HG03565 (cell line): ENCODE measurements around the gene TMEM255B.
"Not testable (repeated sequence)": the region's sequence is repeated elsewhere in the genome, so short reads cannot be mapped to it uniquely, and the experiment has no call there.

Experiments used
- ATAC-seq: cut with Tn5 transposase; IDR thresholded peaks from one replicate; pipeline ENCODE4 v1.9.1; 2021; ENCODE audit warnings: mild to moderate bottlenecking, moderate library complexity; ENCODE audit not compliant: unreplicated experiment

TMEM255B gene

DNA sequence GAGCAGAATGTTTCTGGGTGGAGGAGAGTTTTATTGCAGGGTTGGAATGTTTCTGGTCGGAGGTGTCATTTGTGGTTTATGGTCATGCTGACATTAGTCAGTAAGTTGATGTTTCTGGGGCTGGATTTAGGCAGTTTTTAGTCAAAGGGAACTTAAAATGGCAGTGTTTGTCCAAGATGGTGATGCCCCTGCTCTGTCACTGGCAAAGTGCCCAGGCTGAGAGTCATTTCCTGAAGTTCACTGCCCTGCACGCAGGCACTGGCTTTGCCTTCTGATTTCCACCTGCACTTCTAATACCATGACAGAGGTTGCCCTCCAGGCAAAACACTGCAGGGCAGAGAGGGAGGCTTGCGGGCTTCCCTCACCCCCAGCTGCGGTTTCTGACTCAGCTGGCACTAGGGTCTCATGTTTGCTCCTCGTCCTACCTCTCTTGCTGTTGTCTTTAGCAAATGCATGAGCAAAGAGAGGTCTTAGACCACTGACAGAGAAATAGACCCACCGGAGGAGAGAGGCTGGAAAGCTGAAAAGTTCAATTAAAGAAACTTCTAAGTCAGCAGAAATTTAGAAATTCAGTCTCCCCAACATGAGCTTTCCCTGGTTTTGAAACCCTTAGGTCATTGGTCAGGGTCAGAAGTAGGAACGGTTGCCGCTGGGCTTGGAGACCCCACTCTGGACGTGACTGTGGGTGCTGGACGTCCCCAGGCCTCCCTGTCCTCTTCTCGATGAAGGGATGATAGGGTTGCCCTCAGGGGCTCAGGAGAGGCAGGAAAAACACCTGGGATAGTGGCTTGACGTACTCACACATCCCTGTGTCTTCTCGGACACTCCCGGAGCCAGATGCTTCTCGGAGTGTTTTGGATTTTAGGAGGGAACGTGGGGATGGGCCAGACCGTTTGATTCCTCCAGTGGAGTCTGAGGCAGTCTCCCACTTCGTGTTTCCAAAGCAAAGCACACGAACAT, 26.3 kb downstream of the TMEM255B start:
- no peak for ATAC-seq

DNA sequence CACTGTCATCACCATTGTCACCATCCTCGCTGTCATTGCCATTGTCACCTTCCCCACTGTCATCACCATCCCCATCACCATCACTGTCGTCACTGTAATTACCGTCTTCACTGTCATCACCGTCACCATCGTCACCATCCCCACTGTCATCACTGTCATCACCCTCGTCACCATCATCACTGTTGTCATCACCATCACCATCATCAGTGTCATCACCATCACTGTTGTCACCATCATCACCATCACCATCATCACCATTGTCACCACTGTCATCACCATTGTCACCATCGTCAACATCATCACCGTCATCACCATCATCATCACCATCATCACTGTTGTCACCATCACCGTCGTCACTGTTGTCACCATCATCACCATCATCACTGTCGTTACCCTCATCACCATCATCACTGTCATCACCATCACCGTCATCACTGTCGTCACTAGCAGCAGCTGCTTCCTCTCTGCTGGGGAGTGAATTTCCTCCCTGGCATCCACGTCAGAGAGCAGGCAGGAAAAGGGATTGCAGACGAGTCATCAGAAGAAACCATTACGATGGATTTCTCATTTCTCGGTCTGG, 27.3 kb downstream of the TMEM255B start:
- no peak for ATAC-seq

DNA sequence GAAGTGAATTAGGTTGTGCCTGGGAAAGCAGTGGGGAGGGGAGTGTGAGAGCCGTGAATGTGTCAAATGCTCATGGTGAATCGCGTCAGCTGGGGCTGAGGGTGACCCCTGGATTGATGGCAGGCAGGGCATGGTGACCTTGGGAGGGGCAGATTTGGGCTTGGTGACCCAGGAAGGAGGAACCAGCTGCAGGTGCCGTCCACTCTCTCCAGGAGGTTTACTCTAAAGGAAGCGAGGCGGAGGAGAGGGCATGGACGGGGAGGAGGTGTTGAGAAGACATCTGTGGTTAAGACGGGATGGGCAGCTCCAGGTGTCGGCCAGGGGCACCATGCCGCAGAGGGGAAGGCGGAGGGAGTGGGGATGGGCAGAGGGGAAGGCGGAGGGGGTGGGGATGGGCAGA, 28.7 kb downstream of the TMEM255B start:
- no peak for ATAC-seq

DNA sequence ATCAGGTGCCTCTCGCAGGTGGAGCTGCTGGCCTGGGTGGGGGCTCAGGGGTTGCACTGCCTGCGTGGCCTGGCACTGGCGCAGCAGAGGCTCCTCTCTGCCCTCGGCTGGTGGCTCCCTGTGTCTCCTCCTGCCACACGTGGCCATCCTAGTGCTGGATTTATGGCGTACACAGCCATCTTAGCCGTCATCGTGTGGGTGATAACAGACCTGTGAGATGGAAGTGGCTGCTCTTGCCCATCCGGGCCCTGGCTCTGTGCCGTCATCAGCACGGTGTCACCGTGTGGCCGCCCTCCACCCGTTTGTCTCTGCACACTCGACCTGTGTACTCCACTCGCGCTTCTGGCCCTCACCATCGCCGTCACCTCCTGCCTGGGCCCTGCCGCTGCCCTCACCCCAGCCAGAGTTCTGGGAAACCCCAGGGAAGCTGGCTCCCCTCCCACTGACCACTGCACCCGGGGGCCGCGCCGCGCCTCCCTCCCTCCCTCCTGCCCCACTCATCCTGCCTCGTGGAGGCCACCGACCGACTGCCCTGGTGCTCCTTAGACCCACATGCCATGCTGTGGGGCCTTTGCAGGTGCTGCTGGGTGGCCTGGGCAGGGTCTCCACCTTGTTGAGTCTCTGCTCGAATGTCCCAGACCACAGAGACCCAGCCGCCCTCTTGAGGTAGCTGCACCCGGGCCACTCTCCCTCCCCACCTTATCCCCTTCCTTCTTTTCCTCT, 29.5 kb downstream of the TMEM255B start:
- no peak for ATAC-seq

DNA sequence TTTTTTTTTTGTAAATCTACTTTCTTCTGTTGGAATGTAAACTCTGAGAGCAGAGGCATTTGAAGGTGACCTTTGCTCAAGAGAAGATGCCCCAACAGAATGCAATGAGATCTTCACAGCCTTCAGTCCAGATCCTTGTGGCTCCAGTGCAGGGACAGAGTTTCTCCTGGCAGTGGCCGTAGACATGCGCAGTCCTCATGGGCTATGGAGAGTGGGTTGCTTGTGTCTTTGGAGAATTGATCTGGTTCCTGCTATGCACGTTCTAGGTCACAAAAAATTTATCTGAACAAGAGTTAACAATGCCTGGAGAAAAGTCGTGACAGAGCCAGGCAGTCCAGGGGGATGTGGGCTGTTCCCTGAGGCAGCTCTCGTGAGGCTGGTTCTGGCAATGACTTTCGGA, 30.1 kb downstream of the TMEM255B start:
- ATAC-seq: no peak

DNA sequence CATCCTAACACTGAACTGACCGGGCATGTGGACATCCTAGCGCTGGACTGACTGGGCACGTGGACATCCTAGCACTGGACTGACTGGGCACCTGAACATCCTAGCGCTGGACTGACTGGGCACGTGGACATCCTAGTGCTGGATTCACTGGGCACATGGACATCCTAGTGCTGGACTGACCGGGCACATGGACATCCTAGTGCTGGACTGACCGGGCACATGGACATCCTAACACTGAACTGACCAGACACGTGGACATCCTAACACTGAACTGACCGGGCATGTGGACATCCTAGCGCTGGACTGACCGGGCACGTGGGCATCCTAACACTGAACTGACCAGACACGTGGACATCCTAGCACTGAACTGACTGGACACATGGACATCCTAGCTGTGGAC, 30.9 kb downstream of the TMEM255B start:
- not testable (repeated sequence) for ATAC-seq

DNA sequence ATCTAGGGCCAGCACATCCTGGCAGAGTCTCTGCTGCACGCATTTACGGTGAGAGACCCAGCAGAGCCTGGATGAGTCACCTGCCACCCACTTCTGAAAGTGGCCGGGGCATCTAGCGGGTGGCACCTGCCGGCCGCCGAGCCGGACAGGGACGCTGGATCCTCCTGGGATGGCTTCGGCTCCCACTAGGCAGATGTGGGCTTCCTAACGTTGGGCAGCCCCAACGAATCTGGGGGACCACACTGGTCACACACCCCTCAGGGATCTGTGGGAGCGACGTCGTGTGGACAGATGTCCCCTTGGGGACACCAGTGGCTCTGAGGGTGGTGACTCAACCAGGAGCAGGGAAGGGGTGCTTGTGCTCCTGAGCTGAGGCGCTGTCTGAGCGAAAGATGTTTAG, 32.2 kb downstream of the TMEM255B start:
- no peak for ATAC-seq

DNA sequence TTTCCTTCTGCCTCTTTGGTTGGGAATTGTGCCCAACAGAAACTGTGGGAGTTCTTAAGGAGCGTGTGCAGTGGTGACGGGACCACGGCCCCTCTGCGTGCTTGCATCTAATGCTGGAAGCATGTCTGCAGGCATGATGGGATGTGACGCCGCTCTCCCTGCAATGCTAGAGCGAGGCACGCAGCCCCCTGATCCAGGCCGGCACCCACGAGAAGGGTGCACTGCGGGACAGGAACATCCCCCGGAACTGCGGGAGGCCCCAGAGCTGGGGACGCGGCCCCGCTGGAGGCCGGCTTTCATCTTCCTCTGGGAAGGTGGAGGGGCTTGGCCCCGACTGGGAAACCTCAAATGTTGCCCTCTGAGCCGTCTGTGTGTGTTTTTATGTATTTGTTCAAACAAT, 32.7 kb downstream of the TMEM255B start:
- no peak for ATAC-seq

DNA sequence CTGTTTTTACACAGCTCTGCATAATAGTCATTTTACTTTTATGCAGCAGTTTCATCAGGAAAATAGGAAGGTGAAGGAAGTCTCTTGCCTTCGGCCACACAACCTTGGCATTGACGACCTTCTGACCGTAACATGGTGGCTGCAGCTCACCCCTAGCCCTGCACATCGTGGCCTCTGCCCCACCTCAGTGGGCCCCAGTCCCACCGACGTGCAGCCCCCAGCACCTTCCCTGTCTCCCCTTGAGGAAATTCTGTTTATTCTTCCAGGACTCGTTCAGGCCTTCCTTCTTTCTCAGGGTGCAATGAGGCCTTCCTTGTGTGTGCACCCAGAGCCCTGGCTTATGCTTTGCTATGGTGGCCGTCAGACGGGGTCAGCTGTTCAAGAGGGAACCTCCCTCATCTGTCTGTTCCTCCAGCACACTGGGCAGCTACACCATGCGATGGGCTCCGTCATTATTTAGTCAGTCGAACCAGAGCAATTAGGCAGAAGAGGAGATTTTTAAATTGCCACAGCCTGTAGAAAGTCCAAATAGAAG, 33.3 kb downstream of the TMEM255B start:
- ATAC-seq: no peak

DNA sequence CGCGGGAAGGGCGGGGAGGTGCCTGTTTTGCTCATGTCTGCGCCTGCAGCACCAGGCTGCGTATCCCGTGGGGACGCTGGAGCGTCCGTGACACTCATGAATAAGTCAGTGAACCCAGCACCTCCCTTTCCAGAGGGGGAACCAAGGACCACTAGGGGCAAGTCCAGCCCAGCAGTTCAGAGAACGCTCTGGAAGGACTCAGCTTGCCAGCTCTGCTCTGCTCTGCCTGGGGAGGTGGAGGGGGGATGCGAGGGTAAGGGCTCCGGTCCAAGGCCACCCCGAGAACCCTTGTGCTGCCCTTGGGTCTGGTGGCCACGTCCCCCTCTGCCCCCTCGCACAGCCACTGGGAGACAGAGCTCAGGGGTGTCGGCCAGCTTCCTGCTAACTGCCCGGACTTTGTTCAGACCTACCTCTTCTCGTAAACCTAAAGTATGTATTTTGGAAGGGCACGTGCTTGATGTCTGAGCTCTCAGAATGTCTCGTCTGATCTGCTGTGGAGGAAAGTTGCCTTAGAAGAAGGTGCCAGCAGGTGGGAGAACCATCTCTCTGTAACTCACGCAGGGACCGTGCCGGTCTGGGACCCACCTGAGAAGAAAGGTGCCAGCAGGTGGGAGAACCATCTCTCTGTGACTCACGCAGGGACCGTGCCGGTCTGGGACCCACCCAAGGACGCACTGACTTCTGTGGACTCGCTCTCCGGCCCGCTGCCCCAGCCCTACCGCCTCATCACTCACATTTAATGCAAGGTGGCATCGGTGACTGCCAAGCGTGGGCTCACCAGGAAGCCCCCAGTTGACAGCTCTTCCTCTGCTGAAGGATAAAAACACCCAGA, 34.1 kb downstream of the TMEM255B start:
- no peak for ATAC-seq

DNA sequence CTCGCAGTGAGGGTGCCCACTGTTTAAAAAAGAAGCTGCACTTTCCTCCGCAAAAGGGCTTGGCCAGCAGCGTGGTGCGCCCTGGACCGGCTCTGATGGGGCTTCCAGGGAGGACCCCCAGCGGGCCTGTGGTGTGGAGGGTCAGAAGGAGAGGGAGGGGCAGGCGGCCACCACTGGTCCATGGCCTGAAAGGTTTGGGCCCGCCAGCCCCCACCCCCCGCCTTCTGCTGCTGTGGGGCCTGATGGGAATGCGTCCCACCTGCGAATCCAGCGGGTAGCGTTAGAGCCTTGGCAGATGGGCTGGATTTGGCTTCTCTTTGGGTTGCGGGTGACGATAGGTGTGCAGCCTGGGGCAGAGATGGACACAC, 34.7 kb downstream of the TMEM255B start:
- no peak for ATAC-seq

DNA sequence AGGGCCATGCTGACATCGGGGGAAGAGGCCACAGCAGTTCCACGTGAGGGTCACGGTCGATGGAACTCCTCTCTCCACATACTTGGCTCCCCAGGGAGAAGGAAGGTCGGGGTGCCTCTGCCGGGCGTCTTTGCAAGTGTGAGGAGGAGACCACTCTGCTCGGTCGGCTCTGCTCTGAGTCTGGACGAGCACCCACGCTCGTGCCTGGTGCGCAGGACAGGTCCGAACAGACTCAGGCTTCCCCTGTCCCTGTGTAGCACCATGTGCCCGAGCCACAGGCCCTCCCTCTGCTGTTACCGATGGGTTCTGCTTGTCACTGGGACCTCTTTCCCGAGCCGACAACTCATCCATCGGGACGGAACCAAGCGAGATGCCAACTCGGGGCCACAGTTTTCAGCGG, 35.1 kb downstream of the TMEM255B start:
- no peak for ATAC-seq

DNA sequence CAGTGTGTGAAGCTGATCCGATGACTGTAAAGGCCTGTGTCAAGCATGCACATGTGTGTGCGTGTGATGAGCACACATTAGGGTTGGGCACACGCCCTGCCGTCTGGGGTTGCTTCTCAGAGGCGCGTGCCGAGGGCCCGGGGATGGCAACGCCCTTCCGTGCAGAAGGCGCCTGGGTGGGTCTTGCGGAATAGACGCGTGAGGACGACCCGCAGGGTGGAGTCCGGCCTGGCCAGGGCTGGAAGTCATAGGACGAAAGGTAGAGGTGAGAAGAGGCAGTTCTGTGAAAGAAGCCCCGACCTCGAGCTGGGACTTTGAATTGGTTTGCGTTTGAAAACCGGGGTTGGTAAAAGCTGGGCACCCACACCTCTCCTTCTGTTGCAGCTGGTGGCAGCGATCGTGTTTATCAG, 35.7 kb downstream of the TMEM255B start:
- no peak for ATAC-seq

DNA sequence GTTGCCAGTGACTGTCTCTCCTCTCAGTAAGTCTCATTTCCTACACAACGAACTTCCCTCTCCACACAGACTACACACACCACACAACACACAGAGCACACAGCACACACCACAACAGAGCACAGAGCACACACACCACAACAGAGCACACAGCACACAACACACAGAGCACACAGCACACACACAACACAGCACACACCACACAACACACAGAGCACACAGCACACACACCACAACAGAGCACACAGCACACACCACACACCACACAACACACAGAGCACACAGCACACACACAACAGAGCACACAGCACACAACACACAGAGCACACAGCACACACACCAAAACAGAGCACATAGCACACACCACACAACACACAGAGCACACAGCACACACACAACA, 36.3 kb downstream of the TMEM255B start:
- ATAC-seq: not testable (repeated sequence)

DNA sequence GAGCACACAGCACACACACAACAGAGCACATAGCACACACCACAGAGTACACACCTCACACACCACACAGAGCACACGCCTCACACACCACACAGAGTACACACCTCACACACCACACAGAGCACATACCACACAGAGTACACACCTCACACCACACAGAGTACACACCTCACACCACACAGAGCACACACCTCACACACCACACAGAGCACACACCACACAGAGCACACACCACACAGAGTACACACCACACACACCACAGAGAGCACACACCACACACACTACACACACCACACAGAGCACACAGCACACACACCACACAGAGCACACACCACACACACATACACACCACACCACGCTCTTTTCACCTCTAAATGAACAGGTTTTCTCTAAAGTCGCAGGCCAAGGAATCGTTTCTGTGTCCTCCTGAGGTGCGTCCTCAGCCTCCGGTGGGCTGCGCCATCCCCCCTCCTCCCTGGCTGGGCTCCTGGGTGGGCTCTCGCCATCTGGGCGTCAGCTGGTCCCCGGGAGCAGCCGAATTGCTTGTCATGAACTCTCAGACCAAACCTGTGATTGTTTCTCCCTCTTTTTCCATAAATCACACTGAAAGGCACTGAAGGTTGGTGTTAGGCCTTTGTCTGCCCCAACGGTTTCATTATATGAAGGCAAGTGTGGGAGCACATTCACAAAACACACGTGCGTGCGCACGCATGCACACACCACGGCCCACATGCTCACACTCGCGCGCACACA, 37.4 kb downstream of the TMEM255B start:
- no peak for ATAC-seq

DNA sequence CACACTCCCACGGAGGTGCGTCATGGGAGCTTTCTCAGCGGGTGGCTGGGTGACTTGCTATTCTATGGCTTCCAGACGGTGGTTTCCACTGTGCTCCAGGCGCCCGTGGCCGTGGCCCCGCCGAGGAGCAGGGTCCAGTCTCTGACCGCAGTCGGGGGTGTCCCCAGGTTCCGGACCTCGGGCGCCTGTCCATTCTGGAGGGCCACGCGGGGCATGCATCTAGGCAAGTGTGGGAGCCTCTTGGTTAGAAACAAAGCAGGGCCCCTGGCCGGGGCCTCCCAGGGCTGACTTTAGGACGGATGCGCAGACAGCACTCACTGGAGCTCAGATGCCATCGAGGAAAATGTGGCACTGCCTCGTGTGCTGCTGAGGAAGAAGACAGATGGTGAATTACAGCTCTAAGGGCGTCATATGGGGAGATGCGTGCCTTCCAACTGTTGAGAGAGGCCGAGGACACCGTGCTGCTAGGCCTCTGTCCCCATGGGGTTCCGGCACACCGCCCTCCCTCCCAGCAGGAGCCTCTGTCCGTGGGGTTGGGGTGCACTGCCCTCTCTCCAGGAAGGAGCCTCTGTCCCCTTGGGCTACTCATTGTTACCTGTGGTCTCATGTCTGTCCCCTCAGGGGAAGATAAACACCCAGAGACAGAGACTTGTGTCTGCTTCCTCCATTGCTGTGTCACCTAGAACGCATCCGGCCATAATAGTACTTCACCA, 38.1 kb downstream of the TMEM255B start:
- no peak for ATAC-seq

DNA sequence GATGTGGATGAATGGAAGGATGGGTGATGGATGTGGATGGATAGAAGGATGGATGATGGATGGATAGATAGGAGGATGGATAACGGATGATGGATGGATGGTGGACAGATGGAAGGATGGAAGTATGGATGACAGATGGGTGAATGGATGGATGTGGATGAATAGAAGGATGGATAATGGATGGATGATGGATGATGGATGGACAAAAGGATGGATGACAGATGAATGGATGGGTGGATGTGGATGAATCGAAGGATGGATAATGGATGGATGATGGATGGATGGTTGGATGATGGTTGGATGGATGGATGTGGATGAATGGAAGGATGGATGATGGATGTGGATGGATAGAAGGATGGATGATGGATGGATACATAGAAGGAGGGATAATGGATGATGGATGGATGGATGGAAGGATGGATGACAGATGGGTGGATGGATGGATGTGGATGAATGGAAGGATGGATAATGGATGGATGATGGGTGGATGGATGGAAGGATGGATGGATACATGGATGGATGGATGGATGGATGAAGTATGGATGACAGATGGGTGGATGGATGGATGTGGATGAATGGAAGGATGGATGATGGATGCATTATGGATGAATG, 39.3 kb downstream of the TMEM255B start:
- no peak for ATAC-seq

DNA sequence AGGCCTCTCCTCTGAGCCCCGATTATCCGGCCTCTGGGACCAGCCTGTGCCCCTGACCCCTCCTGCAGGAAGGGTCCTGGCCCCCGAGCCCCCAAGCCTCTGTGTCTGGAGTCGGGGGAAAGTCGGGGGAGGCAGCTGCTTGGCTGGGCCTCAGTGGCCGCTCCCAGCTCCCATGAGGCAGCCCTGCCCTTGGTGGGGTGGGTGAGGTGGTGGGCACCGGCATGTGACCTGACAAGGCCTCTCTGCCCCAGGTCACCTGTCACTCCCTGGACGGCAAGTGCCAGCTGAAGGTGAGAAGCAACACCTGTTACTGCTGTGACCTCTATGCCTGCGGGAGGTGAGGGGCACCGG, 41.5 kb downstream of the TMEM255B start:
- no peak for ATAC-seq
